ENCODE data around the gene ADAM22.

The ADAM22 gene

GRCh38 chr7:87984088-87984487 lies 50.0 kb downstream of the ADAM22 start:
- H3K4me1 ChIP-seq: no peaks in the 10 kb centered on the region
- no peak for DNase-seq
- H3K9me3 ChIP-seq: no peaks in the 10 kb centered on the region
- H3K27me3 ChIP-seq: no peaks in the 10 kb centered on the region
- no peaks in the 10 kb centered on the region for H3K36me3 ChIP-seq
- H3K4me3 ChIP-seq (ENCODE audit: low read depth, low read length): no peak overlapping the region
- no peak for TF ChIP-seq CTCF (IDR thresholded peaks at IDR 0.05; ENCODE audit: low read depth, low read length)

GRCh38 chr7:87993269-87993668 lies 59.2 kb downstream of the ADAM22 start:
- Histone ChIP-seq H3K27me3 (no peaks in the 10 kb centered on the region), H3K4me1 (no peaks in the 10 kb centered on the region), H3K9me3 (no peaks in the 10 kb centered on the region), H3K36me3 (no peaks in the 10 kb centered on the region), H3K4me3 (ENCODE audit: low read depth, low read length) (no peak overlapping the region)
- TF ChIP-seq CTCF (IDR thresholded peaks at IDR 0.05; ENCODE audit: low read depth, low read length): no peak
- no peak for DNase-seq

GRCh38 chr7:87999261-87999660 lies 65.2 kb downstream of the ADAM22 start:
- Histone ChIP-seq H3K4me3 (ENCODE audit: low read depth, low read length) (no peak overlapping the region), H3K4me1 (no peaks in the 10 kb centered on the region), H3K27me3 (no peaks in the 10 kb centered on the region), H3K9me3 (no peaks in the 10 kb centered on the region), H3K36me3 (no peaks in the 10 kb centered on the region)
- TF ChIP-seq CTCF (IDR thresholded peaks at IDR 0.05; ENCODE audit: low read depth, low read length): no peak
- DNase-seq: no peak

GRCh38 chr7:88001744-88002530 lies 67.9 kb downstream of the ADAM22 start:
- DNase-seq: no peak
- Histone ChIP-seq H3K4me3 (ENCODE audit: low read depth, low read length) (no peak overlapping the region), H3K4me1 (no peaks in the 10 kb centered on the region), H3K36me3 (no peaks in the 10 kb centered on the region), H3K9me3 (no peaks in the 10 kb centered on the region), H3K27me3 (no peaks in the 10 kb centered on the region)
- no peak for TF ChIP-seq CTCF (IDR thresholded peaks at IDR 0.05; ENCODE audit: low read depth, low read length)

- Histone ChIP-seq H3K4me1 (no peaks in the 10 kb centered on the region), H3K36me3 (no peaks in the 10 kb centered on the region), H3K27me3 (no peaks in the 10 kb centered on the region), H3K9me3 (no peaks in the 10 kb centered on the region), H3K4me3 (ENCODE audit: low read depth, low read length) (no peak overlapping the region)
- no peak for DNase-seq
- no peak for TF ChIP-seq CTCF (IDR thresholded peaks at IDR 0.05; ENCODE audit: low read depth, low read length)
Observed at GRCh38 chr7:88002617-88003016, 68.6 kb downstream of the ADAM22 start.

GRCh38 chr7:88003581-88003980 lies 69.5 kb downstream of the ADAM22 start:
- DNase-seq: no peak
- no peaks in the 10 kb centered on the region for H3K4me1 ChIP-seq
- H3K36me3 ChIP-seq: no peaks in the 10 kb centered on the region
- no peaks in the 10 kb centered on the region for H3K27me3 ChIP-seq
- no peak for TF ChIP-seq CTCF (IDR thresholded peaks at IDR 0.05; ENCODE audit: low read depth, low read length)
- no peaks in the 10 kb centered on the region for H3K9me3 ChIP-seq
- no peak overlapping the region for H3K4me3 ChIP-seq (ENCODE audit: low read depth, low read length)

Data from BE2C (cell line).